Measurements from ENCODE around the gene RBKS. TPM values are rescaled to one million over a fixed set of nuclear protein-coding genes. Genes with fewer than 3 reads are reported as not detected.

RBKS gene
- total and polyA plus RNA-seq, 2 of the 13 experiments (the other 11 are each of a cell fraction or from before 2014, with no cell fraction given): 7.7 to 8.3 TPM

DNA sequence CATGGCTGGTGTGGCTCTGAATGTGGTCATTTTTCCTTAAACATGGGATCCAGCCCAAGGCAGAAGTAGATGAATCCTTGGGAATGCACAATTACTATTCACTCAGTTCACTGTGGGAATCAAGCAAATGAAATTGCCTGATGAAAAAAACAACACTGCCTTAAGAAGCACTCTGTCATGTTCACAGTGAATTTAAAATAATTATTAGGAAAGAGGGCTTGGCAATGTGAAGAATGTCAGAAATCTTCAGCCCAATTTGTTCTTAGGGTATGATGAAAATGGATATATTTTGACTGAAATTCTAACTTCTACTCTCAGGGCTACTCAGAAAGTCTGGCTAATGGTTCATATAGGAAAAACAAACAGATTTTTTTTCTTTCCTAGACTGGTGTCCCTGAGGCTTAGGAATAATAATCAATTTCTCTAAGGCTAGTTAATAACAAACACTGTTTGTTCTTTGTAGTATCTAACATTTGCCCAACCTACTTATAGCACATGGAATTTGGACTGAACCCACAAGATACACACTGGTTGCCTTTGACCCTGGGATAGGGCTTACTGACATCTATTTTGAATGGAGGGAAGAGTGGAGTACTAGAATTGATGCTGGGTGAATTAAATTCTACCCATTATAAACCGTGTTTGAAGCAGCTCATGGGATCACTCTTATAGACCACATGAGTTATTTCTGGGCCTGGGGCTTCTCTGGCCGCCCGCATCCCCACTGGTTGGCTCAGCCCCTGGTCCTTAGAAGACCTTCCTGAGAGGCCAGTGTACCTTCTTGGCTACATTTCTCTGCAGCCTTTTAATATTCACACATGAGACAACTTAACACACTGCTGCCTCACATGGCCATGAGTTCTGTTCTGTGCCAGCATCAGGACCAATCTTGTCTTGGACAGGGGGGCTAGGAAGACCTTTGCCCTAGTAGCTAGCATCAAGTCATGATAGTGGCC is 127.0 kb downstream of the RBKS start (continued):
- TF ChIP-seq RBM39 (IDR thresholded peaks at IDR 0.05; ENCODE audit: low read depth, low read length, poor library complexity, severe bottlenecking): no peak
- TF ChIP-seq ZNF317 (CRISPR knock-in tag; IDR thresholded peaks at IDR 0.05): peak; percentile 60; the same call in 1 of the 2 replicates
- TF ChIP-seq FOXJ3 (CRISPR knock-in tag; IDR thresholded peaks at IDR 0.05; ENCODE audit: borderline replicate concordance): peak; percentile 93
- peak; percentile 83; the same call in 1 of the 2 replicates for TF ChIP-seq ZNF331 (CRISPR knock-in tag; IDR thresholded peaks at IDR 0.05)
- TF ChIP-seq FOXO1 (CRISPR knock-in tag; IDR thresholded peaks at IDR 0.05): peak; percentile 81; the same call in 1 of the 2 replicates
- TF ChIP-seq RFXAP (CRISPR knock-in tag; IDR thresholded peaks at IDR 0.05; ENCODE audit: borderline replicate concordance): no peak
- peak; percentile 95 for TF ChIP-seq MIXL1 (CRISPR knock-in tag; IDR thresholded peaks at IDR 0.05)
- no peak for TF ChIP-seq ZNF598 (CRISPR knock-in tag; IDR thresholded peaks at IDR 0.05; ENCODE audit: borderline replicate concordance)
- no peak for TF ChIP-seq SOX6 (IDR thresholded peaks at IDR 0.05)
- peak; percentile 91 for TF ChIP-seq SOX6 (CRISPR knock-in tag; IDR thresholded peaks at IDR 0.05)
- TF ChIP-seq PITX1 (CRISPR knock-in tag; IDR thresholded peaks at IDR 0.05): peak; percentile 91
- TF ChIP-seq, protein P1, sequence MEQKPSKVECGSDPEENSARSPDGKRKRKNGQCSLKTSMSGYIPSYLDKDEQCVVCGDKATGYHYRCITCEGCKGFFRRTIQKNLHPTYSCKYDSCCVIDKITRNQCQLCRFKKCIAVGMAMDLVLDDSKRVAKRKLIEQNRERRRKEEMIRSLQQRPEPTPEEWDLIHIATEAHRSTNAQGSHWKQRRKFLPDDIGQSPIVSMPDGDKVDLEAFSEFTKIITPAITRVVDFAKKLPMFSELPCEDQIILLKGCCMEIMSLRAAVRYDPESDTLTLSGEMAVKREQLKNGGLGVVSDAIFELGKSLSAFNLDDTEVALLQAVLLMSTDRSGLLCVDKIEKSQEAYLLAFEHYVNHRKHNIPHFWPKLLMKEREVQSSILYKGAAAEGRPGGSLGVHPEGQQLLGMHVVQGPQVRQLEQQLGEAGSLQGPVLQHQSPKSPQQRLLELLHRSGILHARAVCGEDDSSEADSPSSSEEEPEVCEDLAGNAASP (CRISPR knock-in tag; IDR thresholded peaks at IDR 0.05; ENCODE audit: borderline replicate concordance): peak; percentile 81; the same call in 1 of the 2 replicates
- TF ChIP-seq ZNF878 (CRISPR knock-in tag; IDR thresholded peaks at IDR 0.05): 0 out of 2 replicates have a peak, but pooled peaks have one; percentile 0
- TF ChIP-seq SOX13 (IDR thresholded peaks at IDR 0.05): peak; percentile 61; the same call in 1 of the 2 replicates
- TF ChIP-seq SOX13 (CRISPR knock-in tag; conservative IDR thresholded peaks at IDR 0.05 in 1 of 2, IDR thresholded peaks at IDR 0.05 in 1 of 2): peak in 1 of 2 experiments; percentile 92; a peak in 2 of 4 replicates
- TF ChIP-seq TBX2 (CRISPR knock-in tag; IDR thresholded peaks at IDR 0.05; ENCODE audit: borderline replicate concordance): peak; percentile 79
- TF ChIP-seq IRF2 (CRISPR knock-in tag; IDR thresholded peaks at IDR 0.05): peak; percentile 81
- peak; percentile 86 for TF ChIP-seq ASH2L (IDR thresholded peaks at IDR 0.05; ENCODE audit: insufficient read length, low read depth, low read length)
- TF ChIP-seq, protein P2, sequence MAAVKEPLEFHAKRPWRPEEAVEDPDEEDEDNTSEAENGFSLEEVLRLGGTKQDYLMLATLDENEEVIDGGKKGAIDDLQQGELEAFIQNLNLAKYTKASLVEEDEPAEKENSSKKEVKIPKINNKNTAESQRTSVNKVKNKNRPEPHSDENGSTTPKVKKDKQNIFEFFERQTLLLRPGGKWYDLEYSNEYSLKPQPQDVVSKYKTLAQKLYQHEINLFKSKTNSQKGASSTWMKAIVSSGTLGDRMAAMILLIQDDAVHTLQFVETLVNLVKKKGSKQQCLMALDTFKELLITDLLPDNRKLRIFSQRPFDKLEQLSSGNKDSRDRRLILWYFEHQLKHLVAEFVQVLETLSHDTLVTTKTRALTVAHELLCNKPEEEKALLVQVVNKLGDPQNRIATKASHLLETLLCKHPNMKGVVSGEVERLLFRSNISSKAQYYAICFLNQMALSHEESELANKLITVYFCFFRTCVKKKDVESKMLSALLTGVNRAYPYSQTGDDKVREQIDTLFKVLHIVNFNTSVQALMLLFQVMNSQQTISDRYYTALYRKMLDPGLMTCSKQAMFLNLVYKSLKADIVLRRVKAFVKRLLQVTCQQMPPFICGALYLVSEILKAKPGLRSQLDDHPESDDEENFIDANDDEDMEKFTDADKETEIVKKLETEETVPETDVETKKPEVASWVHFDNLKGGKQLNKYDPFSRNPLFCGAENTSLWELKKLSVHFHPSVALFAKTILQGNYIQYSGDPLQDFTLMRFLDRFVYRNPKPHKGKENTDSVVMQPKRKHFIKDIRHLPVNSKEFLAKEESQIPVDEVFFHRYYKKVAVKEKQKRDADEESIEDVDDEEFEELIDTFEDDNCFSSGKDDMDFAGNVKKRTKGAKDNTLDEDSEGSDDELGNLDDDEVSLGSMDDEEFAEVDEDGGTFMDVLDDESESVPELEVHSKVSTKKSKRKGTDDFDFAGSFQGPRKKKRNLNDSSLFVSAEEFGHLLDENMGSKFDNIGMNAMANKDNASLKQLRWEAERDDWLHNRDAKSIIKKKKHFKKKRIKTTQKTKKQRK (IDR thresholded peaks at IDR 0.05; ENCODE audit: low read length): no peak
- TF ChIP-seq YEATS2 (CRISPR knock-in tag; IDR thresholded peaks at IDR 0.05; ENCODE audit: borderline replicate concordance): peak; percentile 38; the same call in 1 of the 2 replicates
- 0 out of 2 replicates have a peak, but pooled peaks have one; percentile 56 for TF ChIP-seq ZMYM2 (CRISPR knock-in tag; IDR thresholded peaks at IDR 0.05)
- no peak for TF ChIP-seq RAD21 (CRISPR knock-in tag; IDR thresholded peaks at IDR 0.05)
- TF ChIP-seq, protein P3, sequence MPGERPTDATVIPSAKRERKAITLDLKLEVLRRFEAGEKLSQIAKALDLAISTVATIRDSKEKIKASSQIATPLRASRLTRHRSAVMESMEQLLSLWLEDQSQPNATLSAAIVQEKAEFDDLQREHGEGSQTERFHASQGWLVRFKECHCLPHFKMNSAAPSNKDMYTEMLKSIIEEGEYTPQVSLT (CRISPR knock-in tag; IDR thresholded peaks at IDR 0.05; ENCODE audit: borderline replicate concordance, low read depth): no peak
- TF ChIP-seq ZBTB3 (CRISPR knock-in tag; IDR thresholded peaks at IDR 0.05; ENCODE audit: borderline replicate concordance, low read depth): no peak
- peak; percentile 99 for TF ChIP-seq HNF4A (CRISPR knock-in tag; IDR thresholded peaks at IDR 0.05)

Measured in HepG2 (cell line).